Stimulated activated CD8-positive, alpha-beta memory T cell treated with anti-CD3 and anti-CD28 coated beads, Interleukin-4, amount 100 ng/mL, for 24 hours (primary cell): ENCODE results near the gene MADD.
A peak's percentile ranks its signal among the peaks of the same experiment; 100 is the strongest.

Experiments
- DNase-seq: peaks from one replicate; pipeline ENCODE4 v3.0.0-alpha.2; 2020; ENCODE audit warnings: low read depth

Gene MADD

GRCh38 chr11:47358731-47359051 is 88.8 kb downstream of the MADD start:
- DNase-seq, result no peak

- no peak for DNase-seq
Measured at GRCh38 chr11:47359162-47359561, 89.2 kb downstream of the MADD start.

- no peak for DNase-seq
Measured at GRCh38 chr11:47359586-47359985, 89.7 kb downstream of the MADD start.

GRCh38 chr11:47360341-47360740 is 90.4 kb downstream of the MADD start:
- DNase-seq, result no peak

- DNase-seq, result no peak
Measured at GRCh38 chr11:47361419-47361818, 91.5 kb downstream of the MADD start.

- no peak for DNase-seq
Measured at GRCh38 chr11:47366020-47366490, 96.1 kb downstream of the MADD start.

- DNase-seq, result no peak
Measured at GRCh38 chr11:47369676-47370075, 99.7 kb downstream of the MADD start.

GRCh38 chr11:47372422-47372821 is 102.5 kb downstream of the MADD start:
- no peak for DNase-seq

- peak; percentile 78 for DNase-seq
Measured at GRCh38 chr11:47373876-47374719, 104.2 kb downstream of the MADD start.

GRCh38 chr11:47374720-47375019 is 104.7 kb downstream of the MADD start:
- no peak for DNase-seq

- no peak for DNase-seq
Measured at GRCh38 chr11:47375020-47375419, 105.1 kb downstream of the MADD start.

- no peak for DNase-seq
Measured at GRCh38 chr11:47375546-47376085, 105.7 kb downstream of the MADD start.

- DNase-seq, result no peak
Measured at GRCh38 chr11:47376107-47376524, 106.2 kb downstream of the MADD start.

GRCh38 chr11:47376525-47377371 is 106.8 kb downstream of the MADD start:
- DNase-seq, result no peak

GRCh38 chr11:47377571-47378009 is 107.7 kb downstream of the MADD start:
- no peak for DNase-seq

GRCh38 chr11:47378010-47378835 is 108.3 kb downstream of the MADD start, which contains the start of gene SPI1:
Gene SPI1, minus strand, starts transcription at chr11:47378547. Its CDS starts 194 bp downstream, at chr11:47378353.
- no peak for DNase-seq

GRCh38 chr11:47378836-47379170 is 108.9 kb downstream of the MADD start:
- no peak for DNase-seq

GRCh38 chr11:47379317-47379716 is 109.4 kb downstream of the MADD start:
- no peak for DNase-seq
